Limb (tissue), 2 donors: ENCODE results near the gene ZNF689.

Experiments
- DNase-seq, 2 donors: peaks; one replicate each; pipeline ENCODE4 v3.0.0-alpha.2; 2016; ENCODE audit errors: extremely low spot score in 2 of 2

ZNF689 gene

DNA sequence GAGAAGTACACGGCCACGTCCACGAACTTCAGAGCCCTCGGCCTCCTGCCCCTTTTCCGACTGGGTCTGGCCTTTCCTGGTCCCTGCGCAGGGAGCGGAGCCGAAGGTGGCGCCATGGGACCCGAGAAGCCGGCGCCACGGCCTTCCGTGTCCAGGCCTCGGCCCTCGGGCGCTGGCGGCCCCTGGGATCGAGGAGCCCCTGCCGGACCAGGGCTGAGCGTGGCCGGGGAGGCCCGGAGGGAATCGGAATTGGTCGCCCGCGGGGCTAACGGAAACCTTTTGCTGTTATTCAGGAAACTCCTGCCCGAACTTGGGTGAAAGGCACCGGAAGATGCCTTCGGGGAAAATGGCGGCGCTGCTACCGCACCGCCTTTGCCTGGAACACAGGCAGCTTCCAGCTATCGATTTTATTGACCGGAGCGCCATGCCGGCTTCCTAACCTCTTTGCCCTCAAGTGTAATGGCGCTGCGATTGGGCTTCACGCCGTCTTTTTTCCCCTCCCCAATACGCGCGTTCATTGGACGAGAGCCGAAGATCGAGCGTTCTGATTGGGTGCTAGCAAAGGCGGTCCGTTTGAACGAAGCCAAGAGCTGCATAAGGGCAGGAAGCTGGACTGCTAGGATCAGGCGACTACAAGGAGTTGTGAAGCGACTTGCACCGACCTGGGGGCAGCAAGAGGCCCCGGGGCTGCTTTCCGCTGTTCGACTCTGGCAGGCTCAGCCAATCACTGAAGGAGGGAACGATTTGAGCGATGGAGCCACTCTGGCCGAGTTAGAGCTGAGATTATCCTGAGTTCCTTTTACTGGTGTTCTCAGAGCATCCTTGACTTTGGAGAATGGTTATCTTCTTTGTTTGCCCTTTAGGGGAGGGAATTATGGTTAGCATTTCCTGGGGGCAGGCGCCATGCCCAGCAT, at the start of gene ZNF689:
ZNF689 (minus strand) TSS at position 464 of the 914 bp plus-strand sequence; CDS start at position 116, 348 bp downstream.
- peak; percentile 95 to 99 for DNase-seq

- DNase-seq: peak in 1 of 2 donors; percentile 98
Observed at GRCh38 chr16:30658731-30659506, 48.7 kb upstream of the ZNF689 start.

DNA sequence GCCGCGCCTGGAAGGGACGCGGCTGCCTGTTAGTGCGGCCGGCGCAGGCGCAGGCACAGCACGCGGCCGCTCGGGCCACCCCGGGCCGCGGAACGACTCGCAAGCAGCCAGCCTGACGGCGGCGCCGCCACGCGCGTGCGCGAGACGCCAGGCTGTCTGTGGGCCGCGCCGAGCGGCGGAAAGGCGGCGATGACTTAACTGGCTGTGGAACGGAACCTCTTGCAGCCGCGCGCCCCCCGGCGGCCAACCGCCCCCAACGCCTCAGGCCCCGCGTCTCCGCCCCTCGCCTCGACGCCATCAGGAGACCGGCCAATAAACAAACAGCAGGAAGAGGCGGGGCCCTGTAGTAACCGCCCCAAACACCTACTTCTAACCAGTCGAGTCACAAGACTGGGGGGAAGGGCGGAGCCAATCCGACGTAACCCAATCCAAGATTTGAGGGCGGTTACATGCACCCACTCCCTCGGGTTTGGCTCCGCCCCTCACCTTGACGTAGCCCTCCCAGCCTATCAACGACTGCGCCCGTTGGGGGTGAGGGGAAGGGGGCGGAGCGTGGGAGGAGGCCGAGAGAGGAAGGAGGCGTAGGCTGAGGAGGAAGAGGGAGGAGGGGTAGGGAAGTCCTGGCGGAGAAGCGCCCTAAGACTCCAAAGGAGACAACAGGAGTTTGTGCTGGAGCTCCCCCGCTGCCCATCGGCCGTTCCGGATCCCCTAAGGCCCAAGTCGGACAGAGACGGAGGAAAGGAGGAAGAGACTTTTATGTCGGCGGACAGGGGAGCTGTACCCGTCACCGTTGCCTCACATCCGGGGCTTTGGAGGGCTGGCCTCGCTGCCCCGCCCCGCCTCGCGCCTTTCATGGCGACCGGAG, 47.9 kb upstream of the ZNF689 start, which contains the start of gene FBRS:
FBRS (plus strand) TSS at position 566 of the 865 bp plus-strand sequence. CDS start 1,088 bp downstream, outside the sequence.
- peak; percentile 100 for DNase-seq

DNA sequence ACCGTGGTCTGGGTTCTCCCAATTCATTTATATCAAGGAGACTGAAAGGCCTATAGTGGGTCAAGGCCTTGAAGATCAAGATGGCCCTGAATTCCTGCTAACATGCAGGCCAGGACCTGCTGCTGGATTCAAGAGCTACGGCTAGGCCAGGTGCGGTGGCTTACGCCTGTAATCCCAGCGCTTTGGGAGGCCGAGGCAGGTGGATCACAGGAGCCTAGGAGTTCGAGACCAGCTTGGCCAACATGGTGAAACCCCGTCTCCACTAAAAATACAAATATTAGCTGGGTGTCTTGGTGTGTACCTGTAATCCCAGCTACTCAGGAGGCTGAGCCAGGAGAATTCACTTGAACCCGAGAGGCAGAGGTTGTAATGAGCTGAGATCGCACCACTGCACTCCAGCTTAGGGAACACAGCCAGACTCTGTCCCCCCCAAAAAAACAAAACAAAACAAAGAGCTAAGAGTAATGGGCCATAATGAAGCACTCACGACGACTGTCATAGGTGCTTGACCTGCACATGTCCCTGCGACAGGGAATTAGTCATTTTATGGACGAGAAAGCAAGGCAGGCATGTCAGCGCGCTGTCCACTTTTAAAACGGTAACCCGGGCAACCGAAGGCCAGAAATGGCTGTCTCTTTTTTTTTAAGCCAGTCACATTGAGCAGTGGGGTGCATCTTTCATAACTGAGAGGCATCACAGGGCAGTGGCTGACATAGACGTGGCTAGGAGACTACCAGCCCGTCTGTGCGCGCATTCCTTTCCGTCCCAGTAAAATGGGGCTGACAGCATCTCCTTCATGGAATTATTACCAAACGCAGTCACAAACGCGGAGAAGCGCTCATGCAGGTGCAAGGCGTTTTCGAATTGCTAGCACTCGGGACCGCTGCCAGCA, 47.0 kb upstream of the ZNF689 start:
- DNase-seq: no peak

- DNase-seq: no peak
Observed at GRCh38 chr16:30656388-30656787, 46.2 kb upstream of the ZNF689 start.

- DNase-seq: no peak
Observed at GRCh38 chr16:30655815-30656347, 45.7 kb upstream of the ZNF689 start.

- DNase-seq: no peak
Observed at GRCh38 chr16:30654856-30655255, 44.7 kb upstream of the ZNF689 start.

DNA sequence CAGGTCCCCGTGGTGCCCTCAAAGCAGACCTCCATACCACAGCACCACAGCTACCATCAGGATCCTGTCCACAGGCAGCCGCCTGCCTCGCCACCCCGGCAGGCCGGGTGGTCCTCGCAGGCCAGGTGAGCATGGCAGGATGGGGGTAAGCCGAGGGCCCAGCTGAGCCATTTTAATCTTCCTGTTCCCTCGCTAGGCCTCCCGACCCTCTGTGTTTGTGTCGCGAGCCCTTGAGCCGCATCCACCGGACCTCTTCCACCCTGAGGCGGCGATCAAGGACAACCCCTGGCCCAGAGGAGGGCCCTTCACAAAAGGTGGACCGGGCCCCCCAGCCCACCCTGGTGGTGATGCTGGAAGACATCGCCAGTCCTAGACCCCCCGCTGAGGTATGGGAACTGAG, 42.5 kb upstream of the ZNF689 start:
- DNase-seq: no peak

- no peak for DNase-seq
Observed at GRCh38 chr16:30652005-30652296, 41.8 kb upstream of the ZNF689 start.

- DNase-seq: peak; percentile 8 to 74
Observed at GRCh38 chr16:30651124-30652004, 41.2 kb upstream of the ZNF689 start.

DNA sequence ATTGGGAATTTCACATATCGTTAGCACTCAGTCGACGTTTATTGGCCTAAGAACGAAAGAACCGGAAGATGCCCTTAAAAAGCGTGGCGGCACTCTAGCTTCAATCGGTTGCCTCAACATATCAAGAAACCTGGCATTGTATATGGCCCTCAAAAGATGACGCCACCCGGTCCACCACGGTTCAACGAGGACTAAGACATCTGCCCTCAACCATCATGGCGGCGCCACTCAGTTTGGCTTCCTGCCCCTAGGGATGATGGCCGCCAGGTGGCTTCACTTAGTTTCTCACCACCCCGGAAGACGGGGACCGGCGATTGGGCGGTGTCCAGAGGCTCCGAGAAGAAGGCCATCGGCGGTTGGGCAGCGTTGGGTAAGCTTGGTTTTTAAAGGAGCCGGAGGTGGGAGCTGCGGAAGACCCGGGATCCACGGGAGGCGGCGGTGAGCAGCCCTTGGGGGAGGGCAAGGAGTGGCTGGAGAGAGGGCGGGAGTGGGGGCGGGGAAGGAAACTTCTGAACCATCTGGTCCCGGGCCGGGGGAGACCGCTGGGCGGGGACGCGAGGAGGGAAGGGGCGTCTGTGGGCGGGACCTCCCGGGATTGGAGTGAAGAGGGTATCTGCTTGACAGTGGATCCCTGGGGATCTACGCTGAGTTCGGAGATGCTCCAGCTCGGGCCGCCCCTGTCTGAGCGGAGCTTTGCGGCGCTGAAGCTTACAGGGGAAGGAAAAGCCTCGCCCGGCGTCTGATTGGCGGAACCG, 40.4 kb upstream of the ZNF689 start, which contains the start of gene PRR14:
PRR14 (plus strand) TSS at position 592 of the 755 bp plus-strand sequence. CDS start 686 bp downstream, outside the sequence.
- DNase-seq: peak; percentile 99

GRCh38 chr16:30649725-30650368, 39.7 kb upstream of the ZNF689 start:
- DNase-seq: peak in 1 of 2 donors; percentile 8

DNA sequence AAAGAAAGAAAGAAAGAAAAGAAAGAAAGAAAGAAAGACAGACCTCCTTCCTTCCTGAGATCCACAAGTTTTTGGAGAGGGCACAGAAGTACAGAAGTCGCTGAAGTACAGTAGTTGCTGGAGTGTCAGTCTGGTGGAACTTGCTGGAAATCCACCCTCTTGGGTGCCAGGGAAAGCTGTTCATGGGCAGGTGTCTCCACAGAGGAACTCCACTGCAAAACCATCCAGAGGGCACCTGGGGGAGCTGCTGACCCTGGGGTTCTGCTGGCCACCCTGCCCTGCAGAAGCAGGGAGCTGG, 37.0 kb upstream of the ZNF689 start:
- DNase-seq: no peak

GRCh38 chr16:30645727-30646126, 35.5 kb upstream of the ZNF689 start:
- DNase-seq: no peak

GRCh38 chr16:30644334-30644830, 34.2 kb upstream of the ZNF689 start:
- DNase-seq: no peak

DNA sequence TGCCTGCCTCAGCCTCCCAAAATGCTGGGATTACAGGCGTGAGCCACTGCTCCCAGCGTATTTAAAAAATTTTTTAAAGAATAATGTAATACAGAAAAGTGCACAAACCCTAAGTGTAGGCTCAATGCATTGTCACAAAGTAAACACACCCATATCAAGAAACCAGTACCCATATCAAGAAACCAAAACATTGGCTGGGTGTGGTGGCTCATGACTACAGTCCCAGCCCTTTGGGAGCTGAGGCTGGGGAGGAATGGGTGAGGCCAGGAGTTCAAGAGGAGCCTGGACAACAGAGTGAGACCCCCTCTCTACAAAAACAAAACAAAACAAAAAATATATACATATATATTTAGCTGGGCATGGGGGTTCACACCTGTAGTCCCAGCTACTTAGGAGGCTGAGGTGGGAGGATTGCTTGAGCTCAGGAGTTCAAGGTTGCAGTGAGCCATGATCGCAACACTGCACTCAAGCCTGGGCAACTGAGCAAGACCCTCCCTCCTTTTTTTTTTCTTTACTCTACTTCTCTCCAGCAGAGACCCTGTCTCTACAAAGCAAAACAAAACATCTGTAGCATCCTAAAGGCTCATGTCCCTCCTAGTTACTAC, 31.3 kb upstream of the ZNF689 start:
- DNase-seq: no peak

GRCh38 chr16:30637944-30638343, 27.8 kb upstream of the ZNF689 start:
- peak in 1 of 2 donors; percentile 38 for DNase-seq
